H1 (cell line): ENCODE measurements around the gene KRTCAP2.

ENCODE experiments used
- ASH2L ChIP-seq: fragments of 200-600, 300-600 bp; sonication (generic); IDR thresholded peaks from one replicate; pipeline ENCODE4 v1.7.1; 2017; ENCODE audit warnings: low read length
- BRCA1 ChIP-seq: IDR thresholded peaks from 2 replicates; pipeline ENCODE4 v1.6.1; 2012; ENCODE audit warnings: low read depth, low read length, improper control_type of control experiment
- CEBPB ChIP-seq: IDR thresholded peaks from 2 replicates; pipeline ENCODE4 v1.6.1; 2012; ENCODE audit warnings: low read depth, low read length
- CHD2 ChIP-seq: IDR thresholded peaks from 2 replicates; pipeline ENCODE4 v1.6.1; 2012; ENCODE audit warnings: low read length, improper control_type of control experiment
- EP300 ChIP-seq, 2 experiments: IDR thresholded peaks; 1 replicate in 1 of 2; 2 replicates in 1 of 2; pipeline ENCODE4 v1.6.1; 2011 to 2012; ENCODE audit warnings: low read depth in 2 of 2, low read length in 2 of 2, mild to moderate bottlenecking in 2 of 2, borderline replicate concordance in 1 of 2, inconsistent platforms in 1 of 2, moderate library complexity in 1 of 2
- POLR2A ChIP-seq, 2 experiments: IDR thresholded peaks; 1 replicate in 1 of 2; 2 replicates in 1 of 2; pipeline ENCODE4 v1.6.1; 2011; ENCODE audit warnings: low read depth in 2 of 2, low read length in 2 of 2, mild to moderate bottlenecking in 2 of 2; ENCODE audit errors: control extremely low read depth in 1 of 2
- POLR2AphosphoS5 ChIP-seq: IDR thresholded peaks from 2 replicates; pipeline ENCODE4 v1.6.1; 2011; ENCODE audit warnings: low read depth, low read length
- TEAD4 ChIP-seq: IDR thresholded peaks from 2 replicates; pipeline ENCODE4 v1.6.1; 2012; ENCODE audit warnings: low read depth, low read length, inconsistent platforms, mixed read lengths
- YY1 ChIP-seq: IDR thresholded peaks from 2 replicates; pipeline ENCODE4 v1.6.1; 2011; ENCODE audit warnings: low read depth, mild to moderate bottlenecking, low read length
- ZNF274 ChIP-seq: IDR thresholded peaks from 2 replicates; pipeline ENCODE4 v1.7.0; 2012; ENCODE audit warnings: low read length, borderline replicate concordance; ENCODE audit errors: extremely low read depth
- TF ChIP-seq, protein P1 (sequence below), 3 experiments: IDR thresholded peaks; 1 replicate in 2 of 3; 2 replicates in 1 of 3; pipeline versions ENCODE4 v1.5.1 to v1.6.1; 2011; ENCODE audit warnings: low read length in 3 of 3, mild to moderate bottlenecking in 3 of 3, inconsistent platforms in 2 of 3, low read depth in 1 of 3, moderate library complexity in 1 of 3; ENCODE audit not compliant: insufficient read depth in 1 of 3; ENCODE audit errors: control extremely low read depth in 1 of 3
- TF ChIP-seq, protein P2 (sequence below): IDR thresholded peaks from 2 replicates; pipeline ENCODE4 v1.6.1; 2012; ENCODE audit warnings: low read length, inconsistent platforms

DNA sequence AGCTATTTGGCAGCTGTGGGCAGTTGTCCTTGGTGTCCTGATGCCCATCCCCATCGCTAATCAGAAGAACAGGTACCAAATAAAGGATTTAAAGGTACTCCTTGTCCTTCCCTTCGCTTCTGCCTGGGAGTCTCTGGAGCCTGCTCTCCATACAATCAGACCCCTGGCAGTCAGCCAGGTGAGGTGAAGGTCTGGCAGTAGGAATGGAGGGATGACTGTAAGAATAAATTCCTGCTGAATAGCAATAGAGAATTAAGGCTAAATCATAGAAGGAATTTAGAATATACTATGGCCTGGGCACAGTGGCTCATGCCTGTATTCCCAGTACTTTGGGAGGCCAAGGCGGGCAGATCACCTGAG, 25.4 kb upstream of the KRTCAP2 start:
- TF ChIP-seq TEAD4, result no peak
- TF ChIP-seq CEBPB, result no peak
- TF ChIP-seq CHD2, result no peak
- TF ChIP-seq ASH2L, result no peak
- TF ChIP-seq, protein P1, sequence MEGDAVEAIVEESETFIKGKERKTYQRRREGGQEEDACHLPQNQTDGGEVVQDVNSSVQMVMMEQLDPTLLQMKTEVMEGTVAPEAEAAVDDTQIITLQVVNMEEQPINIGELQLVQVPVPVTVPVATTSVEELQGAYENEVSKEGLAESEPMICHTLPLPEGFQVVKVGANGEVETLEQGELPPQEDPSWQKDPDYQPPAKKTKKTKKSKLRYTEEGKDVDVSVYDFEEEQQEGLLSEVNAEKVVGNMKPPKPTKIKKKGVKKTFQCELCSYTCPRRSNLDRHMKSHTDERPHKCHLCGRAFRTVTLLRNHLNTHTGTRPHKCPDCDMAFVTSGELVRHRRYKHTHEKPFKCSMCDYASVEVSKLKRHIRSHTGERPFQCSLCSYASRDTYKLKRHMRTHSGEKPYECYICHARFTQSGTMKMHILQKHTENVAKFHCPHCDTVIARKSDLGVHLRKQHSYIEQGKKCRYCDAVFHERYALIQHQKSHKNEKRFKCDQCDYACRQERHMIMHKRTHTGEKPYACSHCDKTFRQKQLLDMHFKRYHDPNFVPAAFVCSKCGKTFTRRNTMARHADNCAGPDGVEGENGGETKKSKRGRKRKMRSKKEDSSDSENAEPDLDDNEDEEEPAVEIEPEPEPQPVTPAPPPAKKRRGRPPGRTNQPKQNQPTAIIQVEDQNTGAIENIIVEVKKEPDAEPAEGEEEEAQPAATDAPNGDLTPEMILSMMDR (IDR thresholded peaks at IDR 0.05; ENCODE audit: control extremely low read depth in 1 of 3, insufficient read depth in 1 of 3, low read depth in 1 of 3, low read length in 3 of 3), result no peak
- no peak for TF ChIP-seq BRCA1
- no peak; a peak in 1 of 3 replicates for TF ChIP-seq POLR2A (IDR thresholded peaks at IDR 0.05; ENCODE audit: control extremely low read depth in 1 of 2, low read depth in 2 of 2, low read length in 2 of 2)
- TF ChIP-seq YY1, result no peak
- no peak for TF ChIP-seq EP300 (IDR thresholded peaks at IDR 0.05; ENCODE audit: borderline replicate concordance in 1 of 2, low read depth in 2 of 2, low read length in 2 of 2)
- no peak for TF ChIP-seq POLR2AphosphoS5
- TF ChIP-seq, protein P2, sequence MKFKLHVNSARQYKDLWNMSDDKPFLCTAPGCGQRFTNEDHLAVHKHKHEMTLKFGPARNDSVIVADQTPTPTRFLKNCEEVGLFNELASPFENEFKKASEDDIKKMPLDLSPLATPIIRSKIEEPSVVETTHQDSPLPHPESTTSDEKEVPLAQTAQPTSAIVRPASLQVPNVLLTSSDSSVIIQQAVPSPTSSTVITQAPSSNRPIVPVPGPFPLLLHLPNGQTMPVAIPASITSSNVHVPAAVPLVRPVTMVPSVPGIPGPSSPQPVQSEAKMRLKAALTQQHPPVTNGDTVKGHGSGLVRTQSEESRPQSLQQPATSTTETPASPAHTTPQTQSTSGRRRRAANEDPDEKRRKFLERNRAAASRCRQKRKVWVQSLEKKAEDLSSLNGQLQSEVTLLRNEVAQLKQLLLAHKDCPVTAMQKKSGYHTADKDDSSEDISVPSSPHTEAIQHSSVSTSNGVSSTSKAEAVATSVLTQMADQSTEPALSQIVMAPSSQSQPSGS, result no peak
- TF ChIP-seq ZNF274, result no peak
